Uterus (tissue), 4 donors: Measurements from ENCODE around the gene TGFBR1. TPM values are rescaled to one million over a fixed set of nuclear protein-coding genes. Genes with fewer than 3 reads are reported as not detected.

ENCODE experiments used
- DNase-seq, 2 donors: peaks; one replicate each; pipeline ENCODE4 v3.0.0-alpha.2; 2019 to 2020
- H3K27ac ChIP-seq, 2 donors: fragments of 200-600 bp; sonication (generic); 1 replicate in 1 of 2; 2 replicates in 1 of 2; pipeline ENCODE4 v1.5.1; 2016 to 2018
- H3K27me3 ChIP-seq, 2 donors: fragments of 200-600 bp; sonication (generic); one replicate each; pipeline ENCODE4 v1.5.1; 2018 to 2019; ENCODE audit warnings: control low read depth in 1 of 2
- H3K36me3 ChIP-seq, 2 donors: fragments of 200-600 bp; sonication (generic); one replicate each; pipeline ENCODE4 v1.5.1; 2019; ENCODE audit warnings: control low read depth in 1 of 2
- H3K4me1 ChIP-seq, 2 donors: fragments of 200-600 bp; sonication (generic); one replicate each; pipeline ENCODE4 v1.5.1; 2018 to 2019; ENCODE audit warnings: control low read depth in 1 of 2
- H3K4me3 ChIP-seq, 2 donors: fragments of 200-600 bp; sonication (generic); 1 replicate in 1 of 2; 2 replicates in 1 of 2; pipeline ENCODE4 v1.5.1; 2018 to 2019; ENCODE audit warnings: mild to moderate bottlenecking in 1 of 2
- H3K9me3 ChIP-seq, 2 donors: fragments of 200-600 bp; sonication (generic); one replicate each; pipeline ENCODE4 v1.5.1; 2019; ENCODE audit warnings: control low read depth in 1 of 2
- CTCF ChIP-seq, 4 experiments: fragments of 200-600 bp in 2 of 4; fragments of 450-650 bp in 2 of 4; sonication (generic) in 2 of 4; IDR thresholded peaks; one replicate each; pipeline ENCODE4 v1.5.1; 2016 to 2019; ENCODE audit warnings: antibody characterized with exemption in 4 of 4, mild to moderate bottlenecking in 2 of 4, moderate library complexity in 1 of 4
- POLR2A ChIP-seq, 2 donors: fragments of 450-650 bp; IDR thresholded peaks; one replicate each; pipeline ENCODE4 v1.6.1; 2016; ENCODE audit warnings: antibody characterized with exemption in 2 of 2, mild to moderate bottlenecking in 1 of 2, moderate library complexity in 1 of 2
- intact Hi-C: fragments of 100-400 bp; cut with DNase I; formaldehyde crosslinking; loops from one replicate; pipeline ENCODE4 v1.15.1; 2023; ENCODE audit warnings: low total_unique reads
- small RNA-seq: library from RNA; depleted of rRNA; stranded (forward); fragments of <200 nt; gene quantifications from one replicate; pipeline ENCODE3, GENCODE V24; 2016
- total RNA-seq, 4 donors: library from RNA; depleted of rRNA in 3 of 4; stranded (reverse); fragments of >200 nt in 3 of 4; gene quantifications; one replicate each; pipeline versions ENCODE4 v1.1.0 to v1.2.4, GENCODE V29; 2014 to 2023
- donor health status: DM: yes; HTN: yes; CAD: no.

TGFBR1 gene
- total RNA-seq, 4 donors from 2014 or later: 27.1 to 101 (median 41.3) TPM

- intact Hi-C loops: no loop called here
- TF ChIP-seq CTCF (IDR thresholded peaks at IDR 0.05) (no peak), POLR2A (IDR thresholded peaks at IDR 0.05) (no peak)
- Histone ChIP-seq H3K4me1 (no peaks in the 10 kb centered on the region), H3K36me3 (no peaks in the 10 kb centered on the region), H3K4me3 (no peak overlapping the region), H3K27ac (no peak overlapping the region), H3K9me3 (no peaks in the 10 kb centered on the region), H3K27me3 (no peaks in the 10 kb centered on the region)
- DNase-seq: no peak
These were observed 92.3 kb downstream of the TGFBR1 start for GRCh38 chr9:99197124-99197630.

DNA sequence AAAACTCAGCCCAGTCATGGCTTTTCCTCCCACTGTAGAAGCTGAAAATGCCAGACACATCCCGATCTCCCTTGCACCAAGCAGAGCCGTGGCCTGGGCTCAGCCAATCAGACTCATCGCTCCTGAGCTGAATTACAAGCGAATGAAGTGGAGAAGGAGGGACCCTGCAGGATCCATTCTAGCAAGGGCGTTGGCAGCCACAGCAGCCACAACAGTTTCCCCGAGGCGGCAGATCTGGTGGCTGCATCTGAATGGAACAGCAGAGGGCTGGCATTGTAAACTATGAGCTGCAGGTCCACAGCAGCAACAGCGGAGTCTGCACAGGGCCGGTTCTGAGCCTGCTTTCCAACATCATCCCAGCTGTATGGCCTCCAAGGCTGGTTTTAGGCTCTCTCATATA is 93.1 kb downstream of the TGFBR1 start:
- intact Hi-C loops: no loop called here
- Histone ChIP-seq H3K4me3 (no peak overlapping the region), H3K36me3 (no peaks in the 10 kb centered on the region)

GRCh38 chr9:99199938-99200539 is 95.1 kb downstream of the TGFBR1 start:
- DNase-seq: no peak
- Histone ChIP-seq H3K27me3 (no peaks in the 10 kb centered on the region), H3K9me3 (no peaks in the 10 kb centered on the region), H3K27ac (no peak overlapping the region), H3K4me3 (no peak overlapping the region), H3K4me1 (no peaks in the 10 kb centered on the region), H3K36me3 (no peaks in the 10 kb centered on the region)
- TF ChIP-seq CTCF (IDR thresholded peaks at IDR 0.05) (no peak), POLR2A (IDR thresholded peaks at IDR 0.05) (no peak)
- intact Hi-C loops: no loop called here

More for the DNA sequence above, 93.1 kb downstream of the TGFBR1 start:
- TF ChIP-seq POLR2A (IDR thresholded peaks at IDR 0.05) (no peak), CTCF (IDR thresholded peaks at IDR 0.05) (no peak)
- no peaks in the 10 kb centered on the region for H3K9me3 ChIP-seq
- no peaks in the 10 kb centered on the region for H3K27me3 ChIP-seq
- no peak overlapping the region for H3K27ac ChIP-seq
- H3K4me1 ChIP-seq: no peaks in the 10 kb centered on the region
- no peak for DNase-seq

DNA sequence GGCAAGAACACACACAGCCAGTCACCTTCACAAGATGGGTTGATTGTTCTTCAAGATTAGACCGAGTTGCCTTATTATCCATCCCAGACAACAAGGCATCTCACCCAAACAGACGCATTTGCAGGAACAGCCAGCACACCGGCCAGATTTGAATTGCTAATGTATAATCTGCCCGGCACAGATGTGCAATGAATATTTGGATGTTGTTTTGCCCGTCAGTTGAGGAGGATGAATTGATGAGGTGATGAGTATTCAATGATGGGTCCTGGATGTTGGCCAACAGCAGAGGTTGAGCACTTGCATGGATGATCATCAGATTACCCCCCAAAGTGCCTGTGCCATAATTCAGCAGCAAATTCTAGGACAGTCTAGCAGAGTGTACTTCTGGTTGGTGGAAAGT is 96.7 kb downstream of the TGFBR1 start:
- H3K36me3 ChIP-seq: no peaks in the 10 kb centered on the region
- intact Hi-C loops: no loop called here
- no peaks in the 10 kb centered on the region for H3K9me3 ChIP-seq
- TF ChIP-seq POLR2A (IDR thresholded peaks at IDR 0.05) (no peak), CTCF (IDR thresholded peaks at IDR 0.05) (no peak)
- H3K4me3 ChIP-seq: no peak overlapping the region
- no peaks in the 10 kb centered on the region for H3K4me1 ChIP-seq
- DNase-seq: no peak
- no peaks in the 10 kb centered on the region for H3K27me3 ChIP-seq
- no peak overlapping the region for H3K27ac ChIP-seq

Small RNA genes within 50 kb of the gene (small RNA-seq; reads per million reads assigned to genes)
- gene RN7SL794P (not detected), gene RNA5SP290 (not detected)

Other genes starting within 250 kb of the TGFBR1 start
- gene COL15A1, start 161.2 kb upstream of the TGFBR1 start, total RNA-seq: 100 to 1,000 TPM in 1 of 4 donors, 10 to 100 TPM in 3; 20.3 to 160 (median 50.4) TPM
- gene ALG2, start 116.8 kb downstream of the TGFBR1 start, total RNA-seq: 10 to 100 TPM; 37.6 to 62.2 (median 45.3) TPM
- 100 to 1,000 TPM in 2 of 4 donors, 10 to 100 TPM in 2; 12.8 to 244 (median 70.1) TPM for gene SEC61B, start 117.2 kb downstream of the TGFBR1 start, total RNA-seq